Keratinocyte (primary cell): ENCODE measurements around the gene PRKN. TPM values are rescaled to one million over a fixed set of nuclear protein-coding genes. Genes with fewer than 3 reads are reported as not detected.

Experiments
- DNase-seq: peaks from one replicate; pipeline ENCODE4 v3.0.0-alpha.2; 2011; ENCODE audit warnings: low read depth, missing footprints, low spot score
- FAIRE-seq: peaks from 2 replicates; lab custom pipeline; 2011; peaks lifted over from hg19 to GRCh38; lab: Jason Lieb, UNC
- H2AFZ ChIP-seq: 2 replicates; pipeline ENCODE4 v1.6.0; 2012; ENCODE audit warnings: low read length, control low read depth, inconsistent platforms; ENCODE audit not compliant: control insufficient read depth
- H3K27ac ChIP-seq: 2 replicates; pipeline ENCODE4 v1.5.1; 2011; ENCODE audit warnings: low read length; ENCODE audit not compliant: control insufficient read depth, insufficient read depth
- H3K27me3 ChIP-seq: 3 replicates; pipeline ENCODE4 v1.6.0; 2011; ENCODE audit warnings: low read length; ENCODE audit not compliant: control insufficient read depth, insufficient read depth; ENCODE audit errors: extremely low read depth
- H3K36me3 ChIP-seq, 2 experiments: 2 replicates in 1 of 2; 3 replicates in 1 of 2; pipeline ENCODE4 v1.5.1; 2011; ENCODE audit warnings: low read length in 2 of 2, mild to moderate bottlenecking in 1 of 2; ENCODE audit not compliant: control insufficient read depth in 2 of 2, insufficient read depth in 2 of 2; ENCODE audit errors: extremely low read depth in 1 of 2
- H3K4me1 ChIP-seq: 3 replicates; pipeline ENCODE4 v1.5.1; 2011; ENCODE audit warnings: low read length; ENCODE audit not compliant: control insufficient read depth, insufficient read depth; ENCODE audit errors: extremely low read depth
- H3K4me2 ChIP-seq: 3 replicates; pipeline ENCODE4 v1.6.0; 2011; ENCODE audit warnings: low read depth, low read length; ENCODE audit not compliant: control insufficient read depth, insufficient read depth; ENCODE audit errors: extremely low read depth
- H3K4me3 ChIP-seq, 3 experiments: fragments of 200-600 bp in 1 of 3; sonication (generic) in 1 of 3; 2 replicates in 2 of 3; 3 replicates in 1 of 3; pipeline ENCODE4 v1.5.1; 2011 to 2016; ENCODE audit warnings: low read length in 3 of 3, mild to moderate bottlenecking in 3 of 3, control low read depth in 2 of 3, inconsistent platforms in 1 of 3, low read depth in 1 of 3, mixed read lengths in 1 of 3, mixed run types in 1 of 3, moderate library complexity in 1 of 3; ENCODE audit not compliant: control insufficient read depth in 2 of 3, insufficient read depth in 2 of 3; ENCODE audit errors: extremely low read depth in 1 of 3
- H3K79me2 ChIP-seq: 2 replicates; pipeline ENCODE4 v1.6.0; 2012; ENCODE audit warnings: low read length; ENCODE audit not compliant: control insufficient read depth, insufficient read depth
- H3K9ac ChIP-seq: 3 replicates; pipeline ENCODE4 v1.6.0; 2011; ENCODE audit warnings: low read length; ENCODE audit not compliant: control insufficient read depth, insufficient read depth; ENCODE audit errors: extremely low read depth
- H3K9me1 ChIP-seq: 3 replicates; pipeline ENCODE4 v1.6.0; 2011; ENCODE audit warnings: low read length; ENCODE audit not compliant: control insufficient read depth, insufficient read depth; ENCODE audit errors: extremely low read depth
- H3K9me3 ChIP-seq: 2 replicates; pipeline ENCODE4 v1.5.1; 2012; ENCODE audit warnings: low read depth, low read length; ENCODE audit not compliant: control insufficient read depth
- H4K20me1 ChIP-seq: 3 replicates; pipeline ENCODE4 v1.6.0; 2011; ENCODE audit warnings: low read length; ENCODE audit not compliant: control insufficient read depth, insufficient read depth; ENCODE audit errors: extremely low read depth
- CTCF ChIP-seq, 3 experiments: IDR thresholded peaks in 1 of 3; conservative IDR thresholded peaks in 1 of 3; optimal IDR thresholded peaks in 1 of 3; 2 replicates in 2 of 3; 3 replicates in 1 of 3; pipeline versions ENCODE3 to v1.5.1; 2011; ENCODE audit warnings: low read length in 3 of 3, mild to moderate bottlenecking in 3 of 3, moderate library complexity in 2 of 3, control low read depth in 1 of 3, inconsistent platforms in 1 of 3; ENCODE audit not compliant: insufficient read depth in 2 of 3; ENCODE audit errors: extremely low read depth in 1 of 3
- EZH2 ChIP-seq: IDR thresholded peaks from one replicate; pipeline ENCODE4 v1.6.1; 2012; ENCODE audit warnings: inconsistent platforms, mild to moderate bottlenecking, low read length, moderate library complexity
- dilution Hi-C: fragments of 300-500 bp; cut with MboI; formaldehyde crosslinking; loops from one replicate; pipeline ENCODE4 v1.7.0; 2020; ENCODE audit warnings: low sequenced_read_pairs; ENCODE audit not compliant: extremely low pct_ligation_motif_present
- polyA plus RNA-seq, 5 experiments: library from polyadenylated mRNA; depleted of rRNA in 3 of 5; stranded (reverse) in 3 of 5; stranded (forward) in 1 of 5; unstranded in 1 of 5; fragments of >200 nt; gene quantifications; 1 replicate in 1 of 5; 2 replicates in 3 of 5; 3 replicates in 1 of 5; pipeline versions ENCODE4 v1.2.1 to v1.2.3, GENCODE V29; 2011 to 2012; ENCODE audit warnings: missing spikeins in 2 of 5, low read depth in 1 of 5, low replicate concordance in 1 of 5

The PRKN gene
- polyA plus RNA-seq, 1 donor (not counting 4 experiments of a cell fraction or from before 2014, with no cell fraction given): 0.67 TPM

- Histone ChIP-seq H3K4me3 (no peak overlapping the region), H3K27me3 (no peaks in the 10 kb centered on the region), H2AFZ (no peak overlapping the region), H3K9ac (no peak overlapping the region), H4K20me1 (no peaks in the 10 kb centered on the region), H3K9me3 (no peaks in the 10 kb centered on the region), H3K4me1 (no peaks in the 10 kb centered on the region), H3K36me3 (no peaks in the 10 kb centered on the region), H3K27ac (no peak overlapping the region), H3K79me2 (no peaks in the 10 kb centered on the region), H3K4me2 (no peak overlapping the region), H3K9me1 (no peaks in the 10 kb centered on the region)
- DNase-seq: no peak
- FAIRE-seq: no peak
- TF ChIP-seq CTCF (optimal IDR thresholded peaks at IDR 0.05 in 1 of 3, IDR thresholded peaks at IDR 0.05 in 1 of 3, conservative IDR thresholded peaks at IDR 0.05 in 1 of 3; ENCODE audit: extremely low read depth in 1 of 3, insufficient read depth in 2 of 3, low read length in 3 of 3): no peak
- no peak for TF ChIP-seq EZH2
- dilution Hi-C loops: no loop called here
These were observed 780.2 kb downstream of the PRKN start for GRCh38 chr6:161947371-161947770.

DNA sequence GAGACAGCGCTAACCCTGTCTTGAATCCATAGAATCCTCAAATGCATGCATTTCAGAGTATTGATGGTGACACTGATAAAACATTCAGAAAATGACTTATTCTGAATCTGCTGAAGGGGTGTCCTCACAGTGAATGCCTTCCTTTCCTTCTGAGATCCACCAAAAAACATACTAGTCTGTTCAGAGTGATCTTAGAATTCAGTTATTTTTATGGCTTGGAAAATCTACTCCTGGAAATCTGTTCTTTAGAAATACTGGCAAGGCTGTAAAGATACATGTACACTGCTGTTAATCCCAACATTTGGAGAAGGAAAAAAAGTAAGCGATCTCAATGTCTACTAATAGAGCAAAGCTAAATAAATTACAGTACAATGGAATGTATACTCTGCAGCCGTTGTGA lies 781.1 kb downstream of the PRKN start:
- Histone ChIP-seq H3K27me3 (no peaks in the 10 kb centered on the region), H3K9me1 (no peaks in the 10 kb centered on the region), H3K79me2 (no peaks in the 10 kb centered on the region), H3K9ac (no peak overlapping the region), H3K4me3 (no peak overlapping the region), H3K27ac (no peak overlapping the region), H2AFZ (no peak overlapping the region), H3K36me3 (no peaks in the 10 kb centered on the region), H4K20me1 (no peaks in the 10 kb centered on the region), H3K9me3 (no peaks in the 10 kb centered on the region), H3K4me1 (no peaks in the 10 kb centered on the region), H3K4me2 (no peak overlapping the region)
- dilution Hi-C loops: no loop called here
- TF ChIP-seq CTCF (optimal IDR thresholded peaks at IDR 0.05 in 1 of 3, IDR thresholded peaks at IDR 0.05 in 1 of 3, conservative IDR thresholded peaks at IDR 0.05 in 1 of 3; ENCODE audit: extremely low read depth in 1 of 3, insufficient read depth in 2 of 3, low read length in 3 of 3) (no peak), EZH2 (no peak)
- no peak for FAIRE-seq
- no peak for DNase-seq
